Limb (tissue), 2 donors: ENCODE measurements around the gene NEDD9.
A peak's percentile ranks its signal among the peaks of the same experiment; 100 is the strongest.

ENCODE experiments used
- DNase-seq, 2 donors: peaks; one replicate each; pipeline ENCODE4 v3.0.0-alpha.2; 2016; ENCODE audit errors: extremely low spot score in 2 of 2

Gene NEDD9, protein sequence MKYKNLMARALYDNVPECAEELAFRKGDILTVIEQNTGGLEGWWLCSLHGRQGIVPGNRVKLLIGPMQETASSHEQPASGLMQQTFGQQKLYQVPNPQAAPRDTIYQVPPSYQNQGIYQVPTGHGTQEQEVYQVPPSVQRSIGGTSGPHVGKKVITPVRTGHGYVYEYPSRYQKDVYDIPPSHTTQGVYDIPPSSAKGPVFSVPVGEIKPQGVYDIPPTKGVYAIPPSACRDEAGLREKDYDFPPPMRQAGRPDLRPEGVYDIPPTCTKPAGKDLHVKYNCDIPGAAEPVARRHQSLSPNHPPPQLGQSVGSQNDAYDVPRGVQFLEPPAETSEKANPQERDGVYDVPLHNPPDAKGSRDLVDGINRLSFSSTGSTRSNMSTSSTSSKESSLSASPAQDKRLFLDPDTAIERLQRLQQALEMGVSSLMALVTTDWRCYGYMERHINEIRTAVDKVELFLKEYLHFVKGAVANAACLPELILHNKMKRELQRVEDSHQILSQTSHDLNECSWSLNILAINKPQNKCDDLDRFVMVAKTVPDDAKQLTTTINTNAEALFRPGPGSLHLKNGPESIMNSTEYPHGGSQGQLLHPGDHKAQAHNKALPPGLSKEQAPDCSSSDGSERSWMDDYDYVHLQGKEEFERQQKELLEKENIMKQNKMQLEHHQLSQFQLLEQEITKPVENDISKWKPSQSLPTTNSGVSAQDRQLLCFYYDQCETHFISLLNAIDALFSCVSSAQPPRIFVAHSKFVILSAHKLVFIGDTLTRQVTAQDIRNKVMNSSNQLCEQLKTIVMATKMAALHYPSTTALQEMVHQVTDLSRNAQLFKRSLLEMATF

GRCh38 chr6:11232193-11232769 lies at the start of gene NEDD9:
NEDD9 (minus strand) TSS chr6:11232668; CDS start chr6:11232515, 153 bp downstream.
- peak; percentile 91 for DNase-seq

DNA sequence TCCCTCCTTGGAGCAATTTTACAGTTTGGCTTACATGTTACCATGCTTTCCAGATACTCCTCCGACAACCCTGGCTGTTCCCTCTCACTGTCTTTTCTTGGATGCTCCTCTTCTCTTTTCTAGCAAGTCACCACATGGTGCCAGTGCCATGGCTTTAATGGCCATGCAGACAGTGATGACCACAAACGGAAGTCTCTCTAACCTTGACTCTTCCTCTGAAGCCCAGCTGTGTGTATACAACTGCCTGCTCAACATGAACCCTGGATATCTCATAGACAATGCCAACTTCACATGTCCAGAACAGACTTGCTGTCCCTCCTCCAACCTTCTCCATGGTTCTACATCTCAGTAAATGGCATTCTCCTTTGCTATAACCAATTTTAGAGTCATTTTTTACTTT lies 49.8 kb upstream of the NEDD9 start:
- DNase-seq: no peak

- no peak for DNase-seq
Measured at GRCh38 chr6:11280394-11280793, 47.9 kb upstream of the NEDD9 start.

DNA sequence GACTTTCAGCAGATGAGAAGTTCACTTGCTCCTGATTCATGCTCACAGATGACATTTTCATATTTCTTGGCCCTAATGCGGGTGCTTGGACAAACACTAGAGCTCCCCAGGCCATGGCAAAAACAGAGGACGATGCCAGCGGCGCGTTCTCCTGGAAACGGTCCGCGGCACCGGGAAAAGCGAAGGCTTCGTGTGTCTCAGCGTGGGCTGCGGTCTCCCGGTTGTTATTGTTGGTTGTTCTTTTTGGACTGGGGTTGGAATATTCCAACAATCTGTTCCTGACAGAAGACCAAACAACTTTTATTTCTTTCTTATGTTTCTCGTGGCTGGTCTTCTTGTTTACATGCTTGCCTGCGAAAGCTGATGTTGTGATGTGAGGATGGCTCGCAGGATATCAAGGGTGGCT lies 46.8 kb upstream of the NEDD9 start:
- no peak for DNase-seq

- no peak for DNase-seq
Measured at GRCh38 chr6:11278207-11278559, 45.7 kb upstream of the NEDD9 start.

DNA sequence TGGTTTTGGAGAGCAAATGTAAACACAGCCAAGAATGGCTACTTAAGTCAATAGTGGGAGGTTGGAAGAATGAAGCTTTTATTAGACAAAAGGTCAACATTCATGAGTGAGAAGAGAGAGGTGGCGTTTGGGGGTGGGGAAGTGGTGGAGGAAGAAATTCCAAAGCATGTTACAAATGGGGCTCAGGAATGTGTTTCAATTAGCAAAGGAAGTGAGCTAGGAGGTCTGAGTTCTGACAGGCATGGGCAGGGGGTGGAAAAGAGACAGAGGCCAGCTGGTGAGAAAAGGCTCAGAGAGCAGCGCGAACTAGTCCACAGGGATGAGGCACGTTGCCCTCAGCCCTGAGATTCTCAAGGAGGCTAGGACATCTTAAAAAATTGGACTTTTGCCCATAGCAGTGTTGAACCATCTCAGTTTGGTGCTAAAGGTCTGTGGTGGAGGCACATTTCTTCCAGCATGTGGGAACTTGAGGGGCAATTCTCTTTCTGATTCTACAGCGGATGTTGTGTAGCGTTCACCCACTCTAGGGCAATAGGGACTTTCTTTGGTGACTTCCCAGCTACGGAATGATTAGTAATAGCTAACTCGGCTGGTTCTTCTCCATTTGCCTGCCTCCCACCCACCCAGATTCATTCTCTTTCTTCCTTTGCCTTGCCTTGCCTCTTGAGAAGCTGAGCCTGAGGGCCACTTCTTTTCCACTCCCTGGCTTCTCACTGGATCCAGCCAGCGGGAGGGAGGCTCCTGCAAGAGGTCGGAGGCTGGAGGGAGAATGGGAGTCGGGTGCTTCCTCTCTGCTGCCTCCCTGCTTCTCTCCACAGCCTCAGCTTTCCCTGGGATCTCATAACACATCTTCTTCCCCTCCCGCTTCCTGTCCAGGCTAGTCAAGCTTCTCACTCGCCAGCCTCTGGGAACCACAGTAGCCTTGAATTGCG lies 45.1 kb upstream of the NEDD9 start:
- no peak for DNase-seq

- no peak for DNase-seq
Measured at GRCh38 chr6:11276911-11277274, 44.4 kb upstream of the NEDD9 start.

GRCh38 chr6:11276228-11276627 lies 43.8 kb upstream of the NEDD9 start:
- no peak for DNase-seq

DNA sequence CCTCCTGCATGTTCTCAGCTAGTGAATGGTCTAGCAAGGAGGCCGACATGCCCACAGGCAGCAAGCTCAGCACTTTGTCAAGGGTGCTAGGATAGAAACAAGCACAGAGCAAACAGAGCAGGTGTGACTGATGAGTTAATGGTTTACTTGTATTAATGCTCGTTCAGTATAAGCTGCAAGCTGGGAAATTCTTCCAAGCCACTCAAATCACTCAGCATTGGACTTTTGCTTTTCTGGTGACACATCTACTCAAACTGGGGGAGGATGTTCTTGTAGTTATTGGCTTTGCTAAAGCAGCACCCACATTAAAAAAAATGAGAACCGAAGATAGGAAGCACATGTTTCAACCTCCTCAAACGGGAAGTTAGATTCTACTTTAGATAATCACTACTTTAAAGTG lies 43.1 kb upstream of the NEDD9 start:
- no peak for DNase-seq

DNA sequence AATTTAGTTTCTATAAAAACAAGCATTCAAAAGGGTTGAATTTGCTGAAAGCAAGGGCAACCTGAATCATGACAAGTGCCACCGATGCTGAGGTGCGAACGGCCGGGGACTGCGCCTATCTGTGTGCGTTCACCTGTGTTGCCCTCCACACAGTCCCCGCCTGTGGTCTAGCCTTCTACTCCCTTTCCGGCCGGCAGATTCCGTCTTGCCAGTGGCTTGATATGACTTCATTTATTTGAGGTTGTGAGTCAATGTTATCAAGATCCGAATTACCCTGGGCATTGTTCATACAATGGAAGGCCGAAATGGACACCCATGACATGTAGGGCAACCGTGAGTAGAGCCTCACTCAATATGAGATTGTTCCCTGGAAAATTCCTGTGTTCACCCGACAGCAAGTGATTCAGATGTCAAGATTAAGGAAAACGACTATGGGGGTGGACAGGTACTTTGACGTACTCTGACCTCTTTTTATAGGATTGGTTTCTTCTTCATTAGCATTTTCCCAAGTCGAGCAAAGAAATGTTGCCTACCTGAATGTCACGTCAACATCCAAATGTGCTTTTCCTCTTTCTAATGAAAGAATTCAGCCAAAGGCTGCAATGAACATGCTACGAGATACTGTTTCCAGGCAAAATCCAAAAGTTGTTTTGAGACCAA lies 41.1 kb upstream of the NEDD9 start:
- no peak for DNase-seq

- no peak for DNase-seq
Measured at GRCh38 chr6:11272491-11273192, 40.2 kb upstream of the NEDD9 start.

- DNase-seq: no peak
Measured at GRCh38 chr6:11271228-11272020, 39.0 kb upstream of the NEDD9 start.

GRCh38 chr6:11270030-11271027 lies 37.9 kb upstream of the NEDD9 start:
- no peak for DNase-seq

- no peak for DNase-seq
Measured at GRCh38 chr6:11268978-11269377, 36.5 kb upstream of the NEDD9 start.

DNA sequence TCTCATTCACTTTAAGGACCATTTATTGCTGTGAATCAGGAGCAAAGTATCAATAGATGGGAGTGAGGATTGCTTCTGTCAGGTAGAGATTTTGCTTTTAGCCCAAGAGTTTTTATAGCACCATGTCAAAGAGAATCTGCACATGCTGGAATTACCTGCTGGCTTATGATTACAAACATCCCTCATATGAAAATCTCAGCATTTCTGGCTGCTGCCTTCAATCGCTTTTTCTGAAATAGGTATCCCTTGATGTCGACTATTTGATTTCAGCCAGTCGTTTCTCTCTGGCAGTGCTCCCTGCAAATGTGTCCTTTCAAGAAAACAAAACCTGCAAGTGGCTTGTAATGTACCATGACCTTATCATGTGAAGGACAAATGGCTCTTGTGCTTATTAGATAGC lies 34.5 kb upstream of the NEDD9 start:
- DNase-seq: no peak

DNA sequence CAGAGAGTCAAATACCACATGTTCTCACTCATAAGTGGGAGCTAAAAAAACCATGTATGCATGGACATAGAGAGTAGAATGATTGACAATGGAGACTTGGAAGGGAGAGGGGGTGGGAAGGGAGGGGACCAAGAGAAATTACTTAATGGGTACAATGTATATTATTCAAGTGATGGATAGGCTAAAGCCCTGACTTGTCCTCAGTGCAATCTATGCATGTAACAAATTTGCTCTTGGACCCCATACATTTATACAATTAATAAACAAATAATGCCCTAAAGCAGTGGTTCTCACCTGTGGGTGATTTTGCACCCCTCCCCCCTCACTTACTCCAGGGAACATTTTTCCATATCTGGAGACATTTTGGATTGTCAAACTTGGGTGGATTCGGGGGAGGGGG lies 33.5 kb upstream of the NEDD9 start:
- no peak for DNase-seq

- no peak for DNase-seq
Measured at GRCh38 chr6:11264100-11264499, 31.6 kb upstream of the NEDD9 start.

- peak; percentile 54 to 59 for DNase-seq
Measured at GRCh38 chr6:11263291-11263775, 30.9 kb upstream of the NEDD9 start.
